ENCODE measurements around the gene DDX46.
"Not testable (repeated sequence)": the region's sequence is repeated elsewhere in the genome, so short reads cannot be mapped to it uniquely, and the experiment has no call there.

The DDX46 gene

GRCh38 chr5:134846641-134846960 lies 88.0 kb downstream of the DDX46 start:
- no peak for TF ChIP-seq POLR2A (IDR thresholded peaks at IDR 0.05; ENCODE audit: low read depth, low read length)
- TF ChIP-seq TAF1 (IDR thresholded peaks at IDR 0.05; ENCODE audit: borderline replicate concordance, low read depth, low read length): no peak
- TF ChIP-seq POLR2AphosphoS5 (IDR thresholded peaks at IDR 0.05; ENCODE audit: low read depth, low read length): no peak
- no peak for FAIRE-seq
- DNase-seq (ENCODE audit: insufficient read length): no peak

DNA sequence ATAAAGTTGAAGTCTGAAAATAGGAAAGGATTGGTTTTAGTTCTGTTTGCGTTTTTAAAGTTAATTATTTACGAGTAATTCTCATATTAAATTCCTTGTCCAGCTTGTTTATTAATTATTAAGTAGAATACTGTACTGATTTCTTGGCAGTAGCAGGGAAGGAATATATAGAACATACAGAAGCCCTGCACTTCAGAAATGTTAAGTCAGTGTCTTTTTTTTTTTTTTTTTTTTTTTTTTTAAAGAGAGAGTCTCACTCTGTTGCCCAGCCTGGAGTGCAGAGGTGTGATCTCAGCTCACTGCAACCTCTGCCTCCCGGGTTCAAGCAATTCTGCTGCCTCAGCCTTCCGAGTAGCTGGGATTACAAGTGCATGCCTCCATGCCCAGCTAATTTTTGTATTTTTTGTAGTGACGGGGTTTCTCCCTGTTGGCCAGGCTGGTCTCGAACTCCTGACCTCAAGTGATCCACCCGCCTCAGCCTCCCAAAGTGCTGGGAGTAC lies 90.9 kb downstream of the DDX46 start:
- not testable (repeated sequence) for FAIRE-seq; DNase-seq (ENCODE audit: insufficient read length)

DNA sequence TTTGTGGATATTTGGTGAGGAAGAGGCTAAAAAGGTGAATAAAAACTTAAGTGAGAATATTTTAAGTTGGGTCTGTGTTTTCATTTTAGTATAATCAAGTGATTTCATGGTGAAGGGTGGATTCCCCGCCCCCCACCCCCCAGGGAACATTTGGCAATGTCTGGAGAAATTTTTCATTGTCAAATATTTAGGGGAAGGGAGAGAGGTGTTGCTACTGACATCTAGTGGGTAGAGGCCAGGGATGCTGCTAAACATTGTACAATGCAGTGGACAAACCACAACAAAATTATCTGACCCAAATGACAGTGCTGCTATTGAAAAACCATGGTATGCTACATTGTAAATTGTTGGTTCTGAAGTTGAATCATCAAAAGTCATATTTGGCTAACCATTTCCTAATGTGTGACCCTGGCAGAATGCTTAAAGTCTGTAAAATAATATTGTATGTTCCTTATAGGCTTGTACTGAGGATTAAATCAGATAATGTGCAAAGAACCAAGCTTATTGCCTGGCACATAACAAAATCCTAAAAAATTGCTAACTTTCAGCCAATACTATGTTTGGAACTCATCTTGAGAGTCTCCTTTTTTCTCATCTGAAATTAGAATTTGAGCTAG lies 92.8 kb downstream of the DDX46 start:
- TF ChIP-seq POLR2A (IDR thresholded peaks at IDR 0.05; ENCODE audit: low read depth, low read length): no peak
- no peak for TF ChIP-seq TAF1 (IDR thresholded peaks at IDR 0.05; ENCODE audit: borderline replicate concordance, low read depth, low read length)
- TF ChIP-seq POLR2AphosphoS5 (IDR thresholded peaks at IDR 0.05; ENCODE audit: low read depth, low read length): no peak
- no peak for FAIRE-seq
- no peak for DNase-seq (ENCODE audit: insufficient read length)

DNA sequence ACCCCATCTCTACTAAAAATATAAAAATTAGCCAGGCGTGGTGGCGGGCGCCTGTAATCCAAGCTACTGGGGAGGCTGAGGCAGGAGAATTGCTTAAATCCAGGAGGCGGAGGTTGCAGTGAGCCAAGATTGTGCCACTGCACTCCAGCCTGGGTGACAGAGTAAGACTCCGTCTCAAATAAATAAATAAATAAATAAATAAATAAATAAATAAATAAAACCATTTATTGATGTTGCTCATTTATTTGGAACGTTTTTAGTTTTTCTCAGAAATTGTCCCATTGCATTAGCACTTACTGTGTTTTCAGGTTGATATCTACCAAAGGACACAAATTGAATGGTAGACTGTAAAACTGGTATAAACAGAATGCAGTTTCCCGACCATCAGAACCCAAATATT lies 97.9 kb downstream of the DDX46 start:
- not testable (repeated sequence) for DNase-seq (ENCODE audit: insufficient read length); FAIRE-seq

- no peak for DNase-seq (ENCODE audit: insufficient read length)
- TF ChIP-seq TAF1 (IDR thresholded peaks at IDR 0.05; ENCODE audit: borderline replicate concordance, low read depth, low read length) (no peak), POLR2A (IDR thresholded peaks at IDR 0.05; ENCODE audit: low read depth, low read length) (no peak), POLR2AphosphoS5 (IDR thresholded peaks at IDR 0.05; ENCODE audit: low read depth, low read length) (no peak)
- peak; percentile 81 for FAIRE-seq
These were observed 98.8 kb downstream of the DDX46 start for GRCh38 chr5:134857401-134857800.

DNA sequence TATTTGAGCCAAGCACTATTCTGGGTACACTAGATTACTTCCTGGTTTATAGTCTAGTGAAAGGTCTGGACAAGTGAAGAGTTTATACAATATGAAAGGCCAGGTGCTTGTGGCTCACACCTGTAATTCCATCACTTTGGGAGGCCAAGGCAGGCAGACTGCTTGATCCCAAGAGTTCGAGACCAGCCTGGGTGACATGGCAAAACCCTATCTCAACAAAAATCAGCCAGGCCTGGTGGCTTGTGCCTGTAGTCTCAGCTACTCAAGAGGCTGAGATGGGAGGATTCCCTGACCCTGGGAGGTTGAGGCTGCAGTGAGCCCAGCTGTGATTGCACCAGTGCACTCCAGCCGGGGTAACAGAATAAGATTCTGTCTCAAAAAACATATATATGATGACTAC lies 106.1 kb downstream of the DDX46 start:
- TF ChIP-seq POLR2AphosphoS5 (IDR thresholded peaks at IDR 0.05; ENCODE audit: low read depth, low read length): no peak
- TF ChIP-seq TAF1 (IDR thresholded peaks at IDR 0.05; ENCODE audit: borderline replicate concordance, low read depth, low read length): no peak
- TF ChIP-seq POLR2A (IDR thresholded peaks at IDR 0.05; ENCODE audit: low read depth, low read length): no peak
- DNase-seq (ENCODE audit: insufficient read length) (no peak), FAIRE-seq (no peak)

DNA sequence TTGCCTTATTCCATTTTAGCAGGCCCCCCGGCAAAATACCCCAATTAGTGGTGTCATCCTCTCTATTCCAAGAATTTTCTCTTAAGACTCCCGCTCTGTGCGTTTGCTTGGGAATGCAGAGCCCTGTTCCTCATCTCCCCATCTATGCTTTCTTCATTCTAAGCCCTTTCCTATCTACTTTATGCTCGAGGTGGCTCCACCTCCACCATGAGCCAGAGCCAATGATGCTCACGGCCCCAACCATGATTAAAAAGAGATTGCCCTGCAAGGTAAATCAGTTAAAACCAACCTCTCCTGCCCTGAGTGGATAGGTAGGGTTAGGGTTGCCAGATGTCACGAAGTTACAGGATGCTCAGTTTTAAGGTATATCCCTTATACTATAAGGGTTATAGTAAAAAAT lies 114.9 kb downstream of the DDX46 start:
- TF ChIP-seq TAF1 (IDR thresholded peaks at IDR 0.05; ENCODE audit: borderline replicate concordance, low read depth, low read length) (no peak), POLR2AphosphoS5 (IDR thresholded peaks at IDR 0.05; ENCODE audit: low read depth, low read length) (no peak), POLR2A (IDR thresholded peaks at IDR 0.05; ENCODE audit: low read depth, low read length) (no peak)
- FAIRE-seq (no peak), DNase-seq (ENCODE audit: insufficient read length) (no peak)

GRCh38 chr5:134873987-134874830 lies 115.6 kb downstream of the DDX46 start, which contains the start of gene TXNDC15:
TSS of gene TXNDC15 (plus strand) at chr5:134874371. CDS start at chr5:134874428, 57 bp downstream.
- FAIRE-seq: peak; percentile 93
- peak; percentile 78 for DNase-seq (ENCODE audit: insufficient read length)
- TF ChIP-seq TAF1 (IDR thresholded peaks at IDR 0.05; ENCODE audit: borderline replicate concordance, low read depth, low read length): peak; percentile 97
- peak; percentile 80 for TF ChIP-seq POLR2AphosphoS5 (IDR thresholded peaks at IDR 0.05; ENCODE audit: low read depth, low read length)
- peak; percentile 95 for TF ChIP-seq POLR2A (IDR thresholded peaks at IDR 0.05; ENCODE audit: low read depth, low read length)

GRCh38 chr5:134874831-134875655 lies 116.5 kb downstream of the DDX46 start:
- DNase-seq (ENCODE audit: insufficient read length): peak; percentile 29
- TF ChIP-seq POLR2AphosphoS5 (IDR thresholded peaks at IDR 0.05; ENCODE audit: low read depth, low read length): no peak
- 0 out of 2 replicates have a peak, but pooled peaks have one; percentile 22 for TF ChIP-seq TAF1 (IDR thresholded peaks at IDR 0.05; ENCODE audit: borderline replicate concordance, low read depth, low read length)
- no peak for TF ChIP-seq POLR2A (IDR thresholded peaks at IDR 0.05; ENCODE audit: low read depth, low read length)
- FAIRE-seq: peak; percentile 58

DNA sequence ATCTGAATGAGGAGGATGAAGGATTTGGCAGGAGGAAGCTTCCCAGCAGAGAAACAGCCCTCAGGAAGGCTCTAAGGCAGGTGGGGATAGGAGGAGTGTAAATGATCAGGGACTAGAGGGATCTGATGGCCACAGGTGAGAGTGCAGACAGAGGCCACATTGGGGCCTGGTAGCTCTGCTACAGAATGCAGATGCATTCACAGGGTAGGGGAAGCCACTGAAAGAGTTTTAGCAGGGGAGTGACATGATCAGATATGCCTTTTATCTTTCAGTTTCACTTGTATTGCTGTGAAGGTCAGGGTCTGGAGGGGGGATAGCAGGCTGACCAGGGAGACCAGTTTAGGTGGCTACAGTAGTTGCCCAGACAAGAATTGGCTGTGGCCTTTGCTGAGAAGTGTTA lies 118.6 kb downstream of the DDX46 start:
- DNase-seq (ENCODE audit: insufficient read length): peak; percentile 42
- FAIRE-seq: peak; percentile 60
- no peak for TF ChIP-seq POLR2A (IDR thresholded peaks at IDR 0.05; ENCODE audit: low read depth, low read length)

DNA sequence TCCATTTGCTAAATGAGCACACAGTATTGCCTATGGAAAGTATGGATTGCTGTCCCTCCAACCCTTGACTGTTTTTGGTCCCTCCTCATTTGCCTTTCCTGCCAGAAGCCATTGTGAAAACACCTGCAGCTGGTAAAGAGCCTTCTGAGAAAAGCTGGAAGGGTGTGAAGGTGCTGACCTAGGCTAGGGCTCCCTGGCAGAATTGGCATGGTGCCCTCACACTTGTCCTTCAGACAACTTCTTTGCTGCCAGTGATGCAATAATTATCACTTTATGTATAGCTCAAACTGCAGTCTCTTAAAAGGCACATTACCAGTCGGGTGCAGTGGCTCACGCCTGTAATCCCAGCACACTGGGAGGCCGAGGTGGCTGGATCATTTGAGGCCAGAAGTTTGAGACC lies 119.8 kb downstream of the DDX46 start:
- FAIRE-seq (no peak), DNase-seq (ENCODE audit: insufficient read length) (no peak)

GRCh38 chr5:134879456-134879855 lies 120.9 kb downstream of the DDX46 start:
- no peak for TF ChIP-seq POLR2A (IDR thresholded peaks at IDR 0.05; ENCODE audit: low read depth, low read length)
- no peak for TF ChIP-seq TAF1 (IDR thresholded peaks at IDR 0.05; ENCODE audit: borderline replicate concordance, low read depth, low read length)
- no peak for TF ChIP-seq POLR2AphosphoS5 (IDR thresholded peaks at IDR 0.05; ENCODE audit: low read depth, low read length)
- DNase-seq (ENCODE audit: insufficient read length) (no peak), FAIRE-seq (no peak)

More for the DNA sequence above, 119.8 kb downstream of the DDX46 start:
- no peak for TF ChIP-seq POLR2A (IDR thresholded peaks at IDR 0.05; ENCODE audit: low read depth, low read length)
- no peak for TF ChIP-seq TAF1 (IDR thresholded peaks at IDR 0.05; ENCODE audit: borderline replicate concordance, low read depth, low read length)
- TF ChIP-seq POLR2AphosphoS5 (IDR thresholded peaks at IDR 0.05; ENCODE audit: low read depth, low read length): no peak
